Stimulated activated CD8-positive, alpha-beta memory T cell treated with anti-CD3 and anti-CD28 coated beads, Interleukin-15, amount 100 ng/mL, for 4 hours (primary cell): ENCODE data around the gene HOXA6.

Experiments
- DNase-seq, 2 donors: peaks; one replicate each; pipeline ENCODE4 v3.0.0-alpha.2; 2020; ENCODE audit warnings: low read depth in 2 of 2

HOXA6 gene

DNA sequence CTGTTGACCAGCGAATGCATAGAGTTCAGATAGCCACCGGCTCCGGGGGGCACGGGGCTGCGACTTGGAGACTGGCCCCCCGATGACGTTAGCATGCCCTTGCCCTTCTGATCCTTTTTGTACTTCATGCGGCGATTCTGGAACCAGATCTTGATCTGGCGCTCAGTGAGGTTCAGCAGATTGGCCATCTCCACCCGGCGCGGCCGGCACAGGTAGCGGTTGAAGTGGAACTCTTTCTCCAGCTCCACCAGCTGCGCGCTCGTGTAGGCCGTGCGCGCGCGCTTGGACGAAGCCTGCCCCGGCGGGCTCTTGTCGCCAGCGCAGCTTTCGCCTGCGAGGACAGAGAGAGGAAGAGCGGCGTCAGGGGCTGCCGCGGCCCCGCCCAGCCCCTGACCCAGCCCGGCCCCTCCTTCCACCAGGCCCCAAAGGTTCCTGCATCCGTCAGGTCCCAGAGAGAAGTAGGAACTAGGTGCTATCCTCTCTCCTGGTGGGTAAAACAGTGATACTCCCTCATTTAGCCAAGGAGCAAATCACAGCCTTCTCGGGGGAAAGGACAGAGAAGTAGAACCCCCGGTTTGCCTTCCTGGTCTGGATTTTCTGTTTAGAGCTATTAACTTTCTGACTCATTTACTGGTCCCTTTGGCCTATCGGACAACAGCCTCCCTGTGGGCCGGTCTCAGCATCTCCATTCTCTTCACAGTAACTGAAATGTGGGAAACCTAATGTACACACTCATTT is 39.0 kb downstream of the HOXA6 start:
- no peak for DNase-seq

DNA sequence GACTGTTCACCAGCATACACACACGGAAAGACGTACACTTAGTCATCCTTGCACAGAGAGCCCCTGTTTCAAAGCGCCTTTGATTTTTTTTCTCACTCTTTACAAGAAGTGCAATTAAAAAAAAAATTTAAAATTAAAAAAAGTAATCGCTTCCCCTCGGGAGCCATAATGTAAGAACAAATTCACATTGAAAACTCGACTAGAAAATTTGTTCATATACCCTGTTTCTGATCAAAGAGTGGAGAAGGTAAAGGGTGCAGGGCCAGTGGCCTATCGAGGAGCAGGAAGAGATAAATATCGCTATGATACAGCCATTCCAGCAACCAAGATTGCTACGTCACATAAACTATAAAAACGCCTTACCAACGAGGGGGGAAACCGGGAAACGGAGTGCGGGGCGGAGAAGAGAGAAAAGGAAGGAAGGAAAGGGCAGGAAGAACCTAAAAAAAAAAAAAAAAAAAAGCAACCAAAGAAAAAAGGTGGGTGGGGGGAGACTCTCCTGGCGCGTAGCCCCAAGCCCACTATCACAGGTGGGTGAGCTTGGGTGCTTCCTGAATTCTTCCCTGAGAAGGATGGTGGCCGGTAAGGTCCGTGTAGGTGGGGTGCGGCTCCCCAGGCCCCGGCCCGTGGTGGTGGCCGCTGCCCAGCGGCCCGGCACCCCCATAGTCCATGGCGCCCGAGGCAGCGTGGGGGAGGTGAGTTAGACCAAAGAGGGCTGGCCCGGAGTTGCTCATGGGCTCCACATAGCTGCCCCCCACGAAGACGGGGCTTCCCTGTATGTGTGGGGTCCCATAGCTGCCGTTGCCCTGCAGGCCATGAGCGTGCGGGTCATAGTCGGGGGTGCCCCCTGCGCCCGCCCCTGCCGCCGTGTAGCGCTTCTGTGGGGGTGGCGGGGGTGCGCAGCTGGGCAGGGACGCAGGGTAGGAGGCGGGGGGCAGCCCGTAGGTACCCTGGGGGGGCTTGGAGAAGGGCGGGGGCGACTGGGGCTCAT is 39.9 kb downstream of the HOXA6 start:
- DNase-seq, result no peak

DNA sequence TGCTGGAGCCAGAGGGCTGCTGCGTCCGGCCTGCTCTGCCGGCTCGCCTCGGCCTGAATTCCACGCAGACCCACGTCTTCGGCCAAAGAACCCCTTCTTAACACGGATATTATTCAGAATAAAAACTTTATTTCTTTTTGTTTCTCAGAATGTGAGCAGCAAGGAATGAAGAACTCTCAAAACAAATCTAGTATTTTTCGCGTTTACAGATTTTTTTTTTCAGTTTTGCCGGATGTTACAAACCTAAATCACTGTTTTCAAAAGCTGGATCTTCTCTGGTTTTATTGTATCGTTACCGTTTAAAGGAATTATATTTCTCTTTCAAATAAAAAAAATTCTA is 40.7 kb downstream of the HOXA6 start:
- no peak for DNase-seq

DNA sequence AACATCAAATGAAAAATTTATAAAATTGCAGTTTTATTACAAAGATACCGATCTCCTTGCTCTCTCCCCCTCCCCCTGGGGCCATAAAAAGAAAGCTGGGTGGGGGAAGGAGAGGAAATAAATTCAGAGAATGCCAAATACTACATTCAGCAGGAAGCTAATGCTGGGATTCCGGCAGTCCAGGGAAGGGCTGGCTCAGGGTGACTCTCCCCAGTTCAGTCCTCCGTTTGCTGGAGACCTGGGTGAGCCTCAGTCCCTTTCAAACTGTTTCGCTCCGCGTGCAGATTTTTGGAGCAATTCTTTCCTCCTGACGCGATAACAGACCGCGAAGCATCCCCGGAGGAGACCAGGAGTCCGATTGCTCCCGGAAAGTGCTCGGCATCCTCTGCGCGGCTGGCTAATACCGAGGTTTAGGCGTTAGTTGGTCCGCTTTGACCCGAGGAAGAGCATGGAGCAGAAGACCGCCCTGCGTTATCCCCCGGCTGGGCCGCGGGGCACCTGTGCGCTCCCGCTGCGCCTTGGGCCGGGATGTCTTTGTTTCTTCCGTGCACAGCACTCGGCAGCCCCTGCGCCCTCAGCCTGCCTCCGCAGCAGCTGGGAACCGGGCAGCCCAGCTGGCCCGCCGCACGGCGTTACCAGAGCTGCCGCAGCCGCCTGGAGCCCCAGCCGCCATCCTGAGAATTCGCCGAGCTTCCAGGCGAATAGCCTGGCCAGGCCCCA is 41.2 kb downstream of the HOXA6 start:
- DNase-seq, result no peak

DNA sequence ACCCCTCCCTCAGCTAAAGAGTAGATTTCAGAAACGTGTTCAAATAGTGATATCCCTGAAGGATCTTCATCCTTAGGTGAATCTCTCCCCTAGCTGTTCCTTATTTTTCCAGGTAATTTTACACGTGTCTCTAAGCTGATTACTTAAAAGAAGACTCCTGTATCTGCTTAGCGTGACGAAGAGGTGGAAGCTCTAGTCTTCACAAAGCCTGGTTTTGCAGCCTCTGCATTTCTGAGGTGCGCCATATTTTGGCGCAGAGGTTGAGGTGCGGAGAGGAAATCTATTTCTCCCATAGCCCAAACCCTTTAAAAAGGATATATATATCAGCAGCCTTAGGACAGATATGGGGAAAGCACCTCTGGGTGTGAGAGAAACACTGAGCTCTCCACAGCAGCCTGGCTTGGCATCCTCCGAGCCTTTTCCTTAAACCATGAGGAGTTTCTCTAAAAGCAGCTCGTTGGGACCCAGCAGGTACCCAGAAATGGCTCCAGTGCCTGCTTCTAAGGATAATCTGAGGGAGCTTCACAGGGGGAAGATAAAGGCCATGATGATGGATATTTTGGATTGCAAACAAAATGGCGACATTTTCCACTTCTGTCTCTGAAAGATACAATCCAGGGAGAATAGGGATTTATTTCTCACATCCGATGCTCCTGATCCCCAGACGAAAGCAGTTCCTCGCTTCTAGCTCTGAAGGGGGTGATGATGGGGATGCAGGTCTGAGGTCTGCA is 42.1 kb downstream of the HOXA6 start:
- DNase-seq, result no peak

DNA sequence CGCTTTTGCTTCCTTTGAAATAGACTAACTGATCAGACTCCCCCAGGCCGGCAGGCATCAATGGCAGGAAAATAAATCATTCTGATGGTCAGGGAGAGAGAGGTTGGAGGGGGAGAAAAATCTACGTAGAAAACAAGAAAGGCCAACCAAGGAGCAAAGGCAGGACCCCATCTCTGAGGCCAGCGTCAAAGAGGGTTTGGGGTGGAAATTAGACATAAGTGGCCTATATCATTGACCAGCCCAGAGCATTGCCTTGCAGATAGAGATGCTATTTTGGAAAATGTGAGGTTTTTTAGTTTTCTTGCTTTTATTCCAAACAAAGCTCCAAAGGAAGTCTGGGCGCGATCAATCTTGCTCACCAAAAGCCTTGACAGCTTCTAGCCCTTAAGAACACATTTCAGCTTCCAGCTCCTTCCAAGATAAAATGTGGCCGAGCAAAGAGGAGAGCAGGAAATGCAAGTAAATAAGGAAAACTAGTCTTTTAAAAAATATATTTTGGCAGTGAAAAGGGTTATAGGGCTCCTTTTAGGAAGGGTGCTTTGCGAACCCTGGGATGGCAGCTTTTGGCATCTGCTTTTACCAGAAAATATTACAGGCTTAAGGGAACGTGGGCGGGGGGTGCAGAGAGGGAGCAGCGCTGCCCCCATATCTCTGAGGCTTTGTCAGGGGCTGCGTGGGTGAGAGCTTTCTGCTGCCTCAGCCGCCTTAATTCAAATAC is 43.1 kb downstream of the HOXA6 start:
- DNase-seq, result no peak

DNA sequence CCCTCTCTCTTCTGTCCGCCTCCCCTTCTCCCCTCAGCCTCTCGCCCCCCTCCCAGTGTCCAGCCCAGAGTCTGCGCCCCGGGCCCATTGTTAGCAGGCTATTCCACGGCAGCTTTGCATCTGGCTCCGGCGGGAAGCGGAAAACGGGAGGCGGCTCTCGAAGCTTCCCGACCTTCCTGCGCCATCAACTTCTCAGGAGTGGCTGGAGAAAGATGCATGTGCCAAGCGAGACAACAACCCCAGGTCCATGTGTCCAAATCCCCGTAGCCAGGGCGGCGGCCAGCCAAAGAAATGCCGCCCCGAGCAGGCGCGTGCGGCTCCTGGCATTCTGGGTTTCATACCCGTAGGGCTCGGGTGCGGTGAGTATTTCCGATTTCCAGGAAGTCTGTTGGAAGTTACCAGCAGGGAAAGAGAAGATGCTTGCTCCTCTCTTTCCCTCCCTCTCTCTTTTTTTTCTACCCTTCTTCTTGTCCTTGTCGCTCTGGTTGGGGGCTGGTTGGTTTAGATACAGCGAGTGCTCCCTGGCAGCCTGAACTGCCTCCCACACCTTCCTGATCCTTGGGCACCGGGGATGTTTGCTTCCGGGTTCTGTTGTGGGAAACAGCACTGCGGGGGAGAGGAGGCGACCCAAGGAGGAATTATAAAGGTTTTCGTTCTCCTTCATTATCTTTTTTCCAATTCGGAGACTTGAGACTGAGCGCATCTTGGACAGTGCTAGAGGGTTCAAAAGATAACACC is 43.9 kb downstream of the HOXA6 start:
- DNase-seq, result no peak

DNA sequence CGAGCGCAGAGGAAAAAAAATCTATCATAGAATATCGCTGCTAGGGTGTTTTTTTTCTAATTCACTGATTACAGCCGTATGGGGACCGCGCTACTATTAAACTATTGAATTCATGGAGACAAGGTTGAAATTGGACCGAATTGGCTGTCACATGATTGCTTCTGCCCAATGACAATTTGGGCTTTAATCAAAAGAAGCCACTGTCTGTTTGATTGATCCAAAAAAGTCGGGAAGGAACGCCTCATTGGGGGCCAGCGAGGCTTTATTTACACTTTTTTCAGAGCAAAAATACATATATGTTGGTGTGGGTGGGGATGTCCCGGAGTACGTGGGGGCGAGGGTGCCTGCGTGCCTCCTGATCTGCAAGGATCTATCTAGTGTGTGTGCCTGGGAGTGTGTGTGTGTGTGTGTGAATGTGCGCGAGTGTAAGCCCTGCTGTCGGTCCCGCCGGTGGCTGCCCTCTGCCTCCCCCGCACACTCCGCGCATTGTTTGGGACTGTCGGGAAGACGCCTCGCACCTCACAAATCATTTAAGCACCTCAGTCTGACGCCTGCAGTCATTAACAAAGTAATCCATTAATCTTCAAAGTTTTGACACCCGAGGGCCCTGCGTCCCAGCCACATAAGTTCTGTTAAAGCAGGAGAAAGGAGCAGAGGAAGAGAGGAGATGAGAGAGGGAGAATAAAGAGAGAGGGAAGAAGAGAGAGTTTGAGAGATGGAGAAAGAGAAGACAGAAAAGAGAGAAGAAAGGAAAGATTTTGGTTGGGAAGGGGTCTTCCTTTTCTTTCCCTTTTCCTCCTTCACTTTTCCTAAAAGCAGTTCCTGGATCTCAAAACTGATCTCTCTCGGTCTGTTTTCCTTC is 44.8 kb downstream of the HOXA6 start, which contains the start of gene HOXA2:
HOXA2 (minus strand) TSS at position 103 of the 862 bp plus-strand sequence. CDS start 183 bp downstream, outside the sequence.
- no peak for DNase-seq

DNA sequence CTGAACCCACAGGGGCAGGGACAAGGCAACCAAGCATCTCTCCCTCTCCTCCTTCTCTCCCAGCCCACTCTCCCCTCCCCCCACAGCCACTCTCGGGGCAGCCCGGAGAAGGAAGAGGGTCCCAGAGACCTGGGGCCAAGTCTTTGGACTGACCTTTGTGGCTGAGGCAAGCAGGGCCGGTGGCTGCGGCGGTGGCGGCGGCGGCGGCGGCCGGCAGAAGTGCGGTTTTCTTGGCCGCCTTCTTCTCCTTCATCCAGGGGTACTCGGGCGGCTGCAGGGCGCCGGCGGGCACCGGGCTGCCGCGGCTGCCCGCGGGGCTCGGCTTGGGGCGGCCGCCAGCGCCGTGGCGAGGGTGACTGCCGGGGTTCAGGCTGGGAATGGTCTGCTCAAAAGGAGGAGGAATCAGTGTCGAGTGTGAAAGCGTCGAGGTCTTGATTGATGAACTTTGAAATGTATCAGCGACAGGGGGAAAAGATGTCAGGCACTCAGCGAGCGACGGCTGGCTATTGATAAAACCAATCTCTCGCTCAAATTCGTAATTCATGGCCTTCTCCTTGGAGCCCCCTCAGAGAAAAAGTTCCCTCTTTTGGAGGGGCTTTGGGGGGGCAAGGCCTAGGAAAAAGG is 45.5 kb downstream of the HOXA6 start:
- no peak for DNase-seq

DNA sequence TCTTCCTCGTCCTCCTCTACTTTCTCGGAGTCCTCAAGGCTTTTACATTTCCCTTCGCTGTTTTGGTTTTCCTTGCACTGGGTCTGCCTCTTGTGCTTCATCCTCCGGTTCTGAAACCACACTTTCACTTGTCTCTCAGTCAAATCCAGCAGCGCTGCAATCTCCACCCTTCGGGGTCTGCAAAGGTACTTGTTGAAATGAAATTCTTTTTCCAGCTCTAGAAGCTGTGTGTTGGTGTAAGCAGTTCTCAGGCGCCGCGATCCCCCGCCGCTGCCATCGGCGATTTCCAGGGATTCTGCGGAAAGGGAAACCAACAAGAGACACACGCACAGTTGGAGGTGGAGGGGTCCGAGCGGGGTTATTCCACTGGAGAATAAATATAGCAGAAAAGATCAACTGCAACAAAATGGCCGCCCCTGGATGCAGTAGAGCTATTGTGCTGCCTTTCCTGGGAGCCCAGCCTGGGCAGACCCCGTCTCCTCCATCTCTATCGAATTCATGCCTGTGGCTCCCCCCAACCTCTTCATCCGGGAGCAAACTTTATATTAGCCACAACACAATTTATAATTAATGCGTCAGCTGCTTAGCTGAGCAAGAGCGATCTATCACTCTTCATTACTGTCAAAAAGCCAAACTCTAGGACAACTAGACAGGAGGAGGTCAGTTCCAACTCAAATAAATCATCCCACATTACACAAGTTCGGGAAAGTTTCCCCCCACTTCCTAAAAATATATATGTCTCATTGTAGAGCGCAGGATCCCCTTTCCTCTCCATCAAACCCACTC is 46.2 kb downstream of the HOXA6 start:
- DNase-seq, result no peak

DNA sequence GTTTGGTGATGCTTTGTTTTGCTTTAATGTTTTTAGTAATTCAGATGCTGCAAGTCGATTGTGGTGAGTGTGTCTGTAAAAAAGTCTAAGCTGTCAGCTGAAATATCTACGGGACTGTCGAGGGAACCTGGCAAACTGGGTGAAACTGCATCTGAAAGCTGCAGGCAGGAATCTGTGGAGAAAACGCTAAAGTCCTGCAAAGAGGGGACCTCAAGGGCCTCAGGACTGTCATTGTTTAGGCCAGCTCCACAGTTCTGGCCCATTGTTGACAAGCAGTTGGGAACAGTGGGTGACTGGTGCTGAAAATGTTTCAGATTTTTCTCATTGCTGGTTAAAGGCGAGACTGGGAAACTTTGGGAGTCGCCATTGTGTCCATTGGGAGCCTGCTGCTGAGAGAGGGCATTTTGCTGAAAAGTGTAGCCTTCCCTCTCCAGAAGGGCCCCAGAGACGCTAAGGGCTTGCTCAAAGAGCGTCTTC is 46.8 kb downstream of the HOXA6 start:
- DNase-seq, result no peak

DNA sequence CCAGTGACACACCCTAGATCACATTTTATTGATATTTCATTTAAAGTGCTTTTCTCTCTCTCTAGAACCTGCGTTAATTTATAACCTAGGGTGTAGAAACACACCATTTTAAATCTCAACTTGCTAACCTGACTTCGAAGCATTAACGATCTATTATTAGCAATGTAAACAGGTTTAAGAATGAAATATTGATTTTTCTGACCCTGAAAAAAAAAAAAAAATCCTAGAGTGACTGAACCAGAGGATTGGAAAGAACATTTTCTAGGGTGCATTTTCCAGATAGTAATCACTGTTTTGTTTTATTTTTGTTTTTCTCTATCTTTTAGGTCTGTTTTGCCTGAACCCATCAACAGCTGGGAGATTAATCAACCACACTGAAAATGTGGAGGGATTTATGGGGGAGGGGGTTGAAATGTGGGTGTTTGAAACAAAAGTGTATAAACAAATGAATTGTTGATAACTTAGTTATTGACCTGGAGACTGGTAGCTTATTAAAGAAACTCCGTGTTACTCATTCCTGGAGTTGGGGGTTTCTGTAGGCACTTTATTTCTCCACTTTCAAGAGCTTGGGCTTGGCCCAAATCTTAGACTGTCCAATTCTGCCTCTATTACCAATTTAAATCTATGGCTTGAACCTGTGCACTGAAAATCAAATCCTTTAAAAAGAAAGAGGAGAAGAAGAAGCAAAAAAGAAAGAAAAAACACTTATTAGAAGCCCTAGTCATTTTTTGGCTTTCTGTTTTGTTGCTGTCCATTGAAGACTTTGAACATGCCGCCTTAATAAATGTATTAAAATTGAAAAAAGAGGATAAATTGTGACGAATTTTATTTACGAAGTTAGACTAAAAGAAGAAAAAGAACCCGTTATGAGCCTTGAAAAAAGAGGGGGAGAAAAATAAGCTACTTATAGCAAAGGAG is 47.9 kb downstream of the HOXA6 start:
- DNase-seq, result no peak

DNA sequence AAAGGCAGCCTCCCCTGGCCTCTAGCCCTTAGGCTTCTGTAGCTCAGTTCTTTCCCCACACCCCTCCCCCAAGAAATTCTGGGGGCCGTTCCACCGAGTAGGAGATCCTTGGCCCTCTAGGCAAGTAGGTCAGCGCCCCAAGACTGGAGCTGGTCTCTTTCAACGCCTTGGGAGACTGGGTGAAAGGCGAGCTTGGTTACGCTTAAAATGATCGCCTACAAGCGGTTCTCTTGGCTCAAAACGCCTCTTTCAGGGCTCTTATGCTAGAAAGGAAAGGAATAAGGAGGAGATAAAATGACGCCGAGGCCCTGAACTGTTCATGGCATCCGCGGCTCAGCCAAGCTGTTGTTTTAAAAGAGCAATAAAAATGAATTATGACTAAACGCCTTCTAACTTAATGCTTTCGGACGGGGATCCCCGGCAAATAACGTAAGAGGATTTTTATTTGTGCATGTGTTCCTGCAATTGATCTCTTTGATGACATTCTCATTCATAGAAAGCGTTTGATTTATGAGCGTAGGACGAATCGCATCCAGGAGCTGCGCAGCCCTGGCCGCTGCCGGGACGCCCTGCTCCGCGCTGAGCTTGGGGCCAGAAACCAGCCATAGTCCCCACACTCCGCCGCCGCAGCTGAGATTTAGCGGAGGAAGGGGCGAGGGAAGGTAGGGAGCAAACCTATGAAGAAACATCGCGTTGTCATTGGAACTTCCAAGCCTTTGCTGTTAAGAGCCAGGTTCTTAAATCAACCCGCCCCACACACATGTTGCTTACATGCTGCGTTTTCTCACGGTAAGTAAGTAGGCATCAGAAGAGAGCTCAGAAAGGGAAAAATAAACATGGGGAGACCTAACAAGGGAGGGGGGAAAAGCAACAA is 48.8 kb downstream of the HOXA6 start:
- DNase-seq, result no peak

DNA sequence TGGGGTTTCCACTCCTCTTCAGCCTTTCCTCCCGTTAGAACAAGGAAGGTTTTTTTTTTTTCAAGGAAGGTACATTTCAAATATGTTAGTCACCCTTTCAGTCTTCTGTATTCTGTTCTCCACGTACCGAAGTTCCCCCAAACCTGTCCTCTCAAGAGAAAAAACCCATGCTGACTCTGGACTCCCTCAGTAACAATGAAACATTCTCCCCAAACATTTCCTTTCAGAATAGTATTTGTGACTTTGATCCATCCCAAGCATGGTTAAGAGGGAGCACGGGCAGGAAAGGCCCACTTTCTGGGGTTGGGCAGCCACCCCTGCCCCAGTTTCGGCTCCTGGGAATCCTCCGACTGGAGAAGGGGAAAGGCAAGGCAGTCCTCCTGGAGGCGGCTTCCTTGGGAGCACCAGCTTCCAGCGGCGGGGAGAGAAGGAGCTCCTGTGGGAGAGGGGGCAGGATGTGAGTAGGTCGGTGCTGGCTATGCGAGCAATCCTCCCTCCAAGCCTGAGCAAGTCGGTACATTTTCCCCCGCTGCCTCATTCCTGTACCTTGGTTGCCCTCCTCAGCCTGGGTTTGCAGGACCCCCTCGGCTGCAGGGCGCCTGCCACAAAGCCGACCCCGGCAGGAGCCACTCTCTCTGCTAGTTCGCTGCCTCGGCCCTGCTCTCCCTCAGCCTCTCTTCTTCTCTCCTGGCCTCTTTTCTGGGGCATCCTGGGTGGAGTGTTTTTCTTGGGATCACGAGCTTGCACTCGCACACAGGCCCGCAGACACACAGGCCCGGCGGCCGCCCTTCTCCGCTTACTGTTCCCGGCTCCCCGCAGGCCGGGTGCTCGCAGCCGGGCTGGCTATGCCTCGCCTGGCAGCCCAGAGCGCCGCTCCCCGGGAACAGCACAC is 49.6 kb downstream of the HOXA6 start:
- DNase-seq, result no peak
